WTC11 (cell line): Measurements from ENCODE around the gene NEIL3. TPM values are rescaled to one million over a fixed set of nuclear protein-coding genes. Genes with fewer than 3 reads are reported as not detected.

Source experiments
- ATAC-seq: fragments of 200-7000 bp; cut with Tn5 transposase; 2 replicates; pipeline ENCODE4 v1.10.0; 2021; ENCODE audit warnings: mild to moderate bottlenecking, moderate library complexity
- CTCF ChIA-PET: fragments of 300-600 bp; sonication (Branson Sonifier 250); formaldehyde crosslinking; loops from one replicate; lab custom pipeline; 2021; ENCODE audit warnings: antibody characterized with exemption; lab: Charles Lee
- POLR2A ChIA-PET: fragments of 350-600 bp; sonication (Branson Sonifier 250); formaldehyde crosslinking; loops from one replicate; lab custom pipeline; 2021; ENCODE audit warnings: antibody characterized with exemption; lab: Charles Lee
- DNase-seq: peaks from one replicate; pipeline ENCODE4 v3.0.0; 2021; ENCODE audit warnings: low spot score
- H3K27ac Mint-ChIP-seq: 2 replicates; pipeline ENCODE4 v1.8.0; 2021; ENCODE audit warnings: mixed read lengths
- H3K27me3 Mint-ChIP-seq: 2 replicates; pipeline ENCODE4 v1.8.0; 2021; ENCODE audit warnings: low read depth, mild to moderate bottlenecking, moderate library complexity, mixed read lengths
- H3K36me3 Mint-ChIP-seq: 2 replicates; pipeline ENCODE4 v1.8.0; 2021; ENCODE audit warnings: mixed read lengths
- H3K4me1 Mint-ChIP-seq: 2 replicates; pipeline ENCODE4 v1.8.0; 2022; ENCODE audit warnings: mixed read lengths
- H3K4me3 Mint-ChIP-seq: 2 replicates; pipeline ENCODE4 v1.8.0; 2021; ENCODE audit warnings: mild to moderate bottlenecking, moderate library complexity, mixed read lengths
- H3K9me3 Mint-ChIP-seq: 2 replicates; pipeline ENCODE4 v1.8.0; 2021; ENCODE audit warnings: mixed read lengths
- ETV6 ChIP-seq: sonication (generic); formaldehyde crosslinking; IDR thresholded peaks from 2 replicates; pipeline ENCODE4 v1.8.1; 2022; ENCODE audit warnings: mild to moderate bottlenecking, missing genetic modification reagents
- GABPB1 ChIP-seq: sonication (generic); formaldehyde crosslinking; IDR thresholded peaks from 2 replicates; pipeline ENCODE4 v1.8.1; 2023; ENCODE audit warnings: mild to moderate bottlenecking, missing genetic modification reagents
- GRHL2 ChIP-seq: fragments of 250-450 bp; sonication (Bioruptor Pico); IDR thresholded peaks from 2 replicates; pipeline ENCODE4 v1.8.0; 2022; ENCODE audit warnings: mild to moderate bottlenecking, moderate library complexity; ENCODE audit not compliant: insufficient replicate concordance, severe bottlenecking
- HMGA2 ChIP-seq: fragments of 250-450 bp; sonication (Bioruptor Pico); IDR thresholded peaks from 2 replicates; pipeline ENCODE4 v1.4.0; 2021; ENCODE audit warnings: mild to moderate bottlenecking, moderate library complexity
- IRF1 ChIP-seq: sonication (generic); formaldehyde crosslinking; IDR thresholded peaks from 2 replicates; pipeline ENCODE4 v1.8.0; 2023; ENCODE audit warnings: missing genetic modification reagents
- MXD4 ChIP-seq: fragments of 250-450 bp; sonication (Bioruptor Pico); IDR thresholded peaks from 2 replicates; pipeline ENCODE4 v1.8.0; 2021; ENCODE audit warnings: mild to moderate bottlenecking, moderate library complexity, borderline replicate concordance
- NFATC4 ChIP-seq: fragments of 250-450 bp; sonication (Bioruptor Pico); IDR thresholded peaks from 2 replicates; pipeline ENCODE4 v1.9.0; 2021; ENCODE audit warnings: mild to moderate bottlenecking
- NFYB ChIP-seq: sonication (generic); formaldehyde crosslinking; conservative IDR thresholded peaks from 2 replicates; pipeline ENCODE4 v1.8.0; 2022; ENCODE audit warnings: low read depth, missing genetic modification reagents
- PRDM15 ChIP-seq: sonication (generic); formaldehyde crosslinking; IDR thresholded peaks from 2 replicates; pipeline ENCODE4 v1.8.0; 2022; ENCODE audit warnings: missing genetic modification reagents
- RELA ChIP-seq: sonication (generic); formaldehyde crosslinking; IDR thresholded peaks from 2 replicates; pipeline ENCODE4 v1.8.1; 2022; ENCODE audit warnings: missing genetic modification reagents, mild to moderate bottlenecking, borderline replicate concordance
- SMAD4 ChIP-seq: sonication (generic); formaldehyde crosslinking; IDR thresholded peaks from 2 replicates; pipeline ENCODE4 v1.8.0; 2022; ENCODE audit warnings: mild to moderate bottlenecking, missing genetic modification reagents
- SP1 ChIP-seq: sonication (generic); formaldehyde crosslinking; conservative IDR thresholded peaks from 2 replicates; pipeline ENCODE4 v1.8.1; 2022; ENCODE audit warnings: missing genetic modification reagents
- TP53 ChIP-seq: sonication (generic); formaldehyde crosslinking; IDR thresholded peaks from 2 replicates; pipeline ENCODE4 v1.8.1; 2023; ENCODE audit warnings: mild to moderate bottlenecking, missing genetic modification reagents
- ZBTB43 ChIP-seq: sonication (generic); formaldehyde crosslinking; IDR thresholded peaks from 2 replicates; pipeline ENCODE4 v1.8.1; 2023; ENCODE audit warnings: mild to moderate bottlenecking, missing genetic modification reagents
- ZMAT4 ChIP-seq: fragments of 250-450 bp; sonication (Bioruptor Pico); IDR thresholded peaks from 2 replicates; pipeline ENCODE4 v1.9.0; 2021; ENCODE audit warnings: mild to moderate bottlenecking
- ZNF232 ChIP-seq: sonication (generic); formaldehyde crosslinking; IDR thresholded peaks from 2 replicates; pipeline ENCODE4 v1.8.0; 2022; ENCODE audit warnings: mild to moderate bottlenecking, missing genetic modification reagents
- total RNA-seq: library from RNA; stranded (reverse); gene quantifications from 3 replicates; pipeline ENCODE4 v1.2.3, GENCODE V29; 2021
- TF ChIP-seq, protein P1 (sequence below): sonication (generic); formaldehyde crosslinking; IDR thresholded peaks from 2 replicates; pipeline ENCODE4 v1.8.1; 2022; ENCODE audit warnings: mild to moderate bottlenecking, missing genetic modification reagents, moderate library complexity, borderline replicate concordance
- TF ChIP-seq, protein P2 (sequence below): sonication (generic); formaldehyde crosslinking; IDR thresholded peaks from 2 replicates; pipeline ENCODE4 v1.8.0; 2022; ENCODE audit warnings: mild to moderate bottlenecking, missing genetic modification reagents
- TF ChIP-seq, protein P3 (sequence below): sonication (generic); formaldehyde crosslinking; IDR thresholded peaks from 2 replicates; pipeline ENCODE4 v1.8.1; 2023; ENCODE audit warnings: mild to moderate bottlenecking, missing genetic modification reagents, moderate library complexity
- TF ChIP-seq, protein P4 (sequence below): sonication (generic); formaldehyde crosslinking; IDR thresholded peaks from 2 replicates; pipeline ENCODE4 v1.8.1; 2022; ENCODE audit warnings: mild to moderate bottlenecking, moderate library complexity, missing genetic modification reagents
- TF ChIP-seq, protein P5 (sequence below): fragments of 250-450 bp; sonication (Bioruptor Pico); IDR thresholded peaks from 2 replicates; pipeline ENCODE4 v1.9.0; 2021; ENCODE audit warnings: mild to moderate bottlenecking, borderline replicate concordance

The NEIL3 gene
- total RNA-seq, 1 experiment from 2014 or later, result 9.9 TPM

GRCh38 chr4:177356206-177356605, 46.5 kb downstream of the NEIL3 start:
- no peaks in the 10 kb centered on the region for H3K27me3 Mint-ChIP-seq
- no peak for ATAC-seq
- H3K36me3 Mint-ChIP-seq, result peaks cover 13% of the 10 kb centered on the region
- ChIA-PET POLR2A (no interaction called here), CTCF (no interaction called here)
- no peak for DNase-seq
- H3K4me3 Mint-ChIP-seq, result no peak overlapping the region
- no peak overlapping the region for H3K27ac Mint-ChIP-seq
- H3K4me1 Mint-ChIP-seq, result peaks cover 11% of the 10 kb centered on the region
- TF ChIP-seq, protein P1, sequence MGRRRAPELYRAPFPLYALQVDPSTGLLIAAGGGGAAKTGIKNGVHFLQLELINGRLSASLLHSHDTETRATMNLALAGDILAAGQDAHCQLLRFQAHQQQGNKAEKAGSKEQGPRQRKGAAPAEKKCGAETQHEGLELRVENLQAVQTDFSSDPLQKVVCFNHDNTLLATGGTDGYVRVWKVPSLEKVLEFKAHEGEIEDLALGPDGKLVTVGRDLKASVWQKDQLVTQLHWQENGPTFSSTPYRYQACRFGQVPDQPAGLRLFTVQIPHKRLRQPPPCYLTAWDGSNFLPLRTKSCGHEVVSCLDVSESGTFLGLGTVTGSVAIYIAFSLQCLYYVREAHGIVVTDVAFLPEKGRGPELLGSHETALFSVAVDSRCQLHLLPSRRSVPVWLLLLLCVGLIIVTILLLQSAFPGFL (CRISPR knock-in tag), result no peak
- TF ChIP-seq IRF1 (CRISPR knock-in tag) (no peak), ZBTB43 (CRISPR knock-in tag) (no peak), ZMAT4 (no peak), PRDM15 (CRISPR knock-in tag) (no peak), RELA (CRISPR knock-in tag) (no peak), SMAD4 (CRISPR knock-in tag) (no peak), NFATC4 (CRISPR knock-in tag) (no peak), TP53 (no peak), ETV6 (CRISPR knock-in tag) (no peak), SP1 (CRISPR knock-in tag) (no peak), GABPB1 (CRISPR knock-in tag) (no peak), GRHL2 (no peak)
- TF ChIP-seq, protein P2, sequence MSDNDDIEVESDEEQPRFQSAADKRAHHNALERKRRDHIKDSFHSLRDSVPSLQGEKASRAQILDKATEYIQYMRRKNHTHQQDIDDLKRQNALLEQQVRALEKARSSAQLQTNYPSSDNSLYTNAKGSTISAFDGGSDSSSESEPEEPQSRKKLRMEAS, result no peak
- no peaks in the 10 kb centered on the region for H3K9me3 Mint-ChIP-seq

DNA sequence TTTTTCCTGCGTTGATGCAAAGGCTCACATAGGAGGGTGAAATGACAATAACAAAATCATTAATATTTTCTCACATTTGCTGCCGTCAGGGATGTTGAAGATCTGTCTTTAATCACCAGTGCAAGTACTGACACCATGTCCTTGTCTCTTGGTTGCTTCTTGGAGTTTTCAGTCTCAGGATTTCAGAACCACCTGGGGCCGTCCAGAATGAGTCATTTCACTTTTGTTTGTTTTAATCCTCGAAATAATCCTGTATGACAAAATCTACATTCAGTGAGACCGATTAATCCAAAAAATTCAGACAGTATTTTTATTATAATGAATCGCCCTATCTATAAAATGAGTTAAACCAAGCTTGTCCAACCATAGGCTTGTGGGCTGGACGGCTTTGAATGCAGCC, 47.2 kb downstream of the NEIL3 start:
- Mint-ChIP-seq H3K4me1 (peaks cover 4% of the 10 kb centered on the region), H3K27ac (no peak overlapping the region), H3K36me3 (peaks cover 13% of the 10 kb centered on the region), H3K4me3 (no peak overlapping the region), H3K9me3 (no peaks in the 10 kb centered on the region), H3K27me3 (no peaks in the 10 kb centered on the region)
- no peak for ATAC-seq
- DNase-seq, result no peak
- ChIA-PET CTCF (no interaction called here), POLR2A (no interaction called here)
- TF ChIP-seq ZMAT4 (no peak), ZNF232 (CRISPR knock-in tag) (no peak), HMGA2 (CRISPR knock-in tag) (no peak), MXD4 (no peak), NFYB (no peak)
- TF ChIP-seq, protein P3, sequence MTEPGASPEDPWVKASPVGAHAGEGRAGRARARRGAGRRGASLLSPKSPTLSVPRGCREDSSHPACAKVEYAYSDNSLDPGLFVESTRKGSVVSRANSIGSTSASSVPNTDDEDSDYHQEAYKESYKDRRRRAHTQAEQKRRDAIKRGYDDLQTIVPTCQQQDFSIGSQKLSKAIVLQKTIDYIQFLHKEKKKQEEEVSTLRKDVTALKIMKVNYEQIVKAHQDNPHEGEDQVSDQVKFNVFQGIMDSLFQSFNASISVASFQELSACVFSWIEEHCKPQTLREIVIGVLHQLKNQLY (CRISPR knock-in tag), result no peak
- TF ChIP-seq, protein P4, sequence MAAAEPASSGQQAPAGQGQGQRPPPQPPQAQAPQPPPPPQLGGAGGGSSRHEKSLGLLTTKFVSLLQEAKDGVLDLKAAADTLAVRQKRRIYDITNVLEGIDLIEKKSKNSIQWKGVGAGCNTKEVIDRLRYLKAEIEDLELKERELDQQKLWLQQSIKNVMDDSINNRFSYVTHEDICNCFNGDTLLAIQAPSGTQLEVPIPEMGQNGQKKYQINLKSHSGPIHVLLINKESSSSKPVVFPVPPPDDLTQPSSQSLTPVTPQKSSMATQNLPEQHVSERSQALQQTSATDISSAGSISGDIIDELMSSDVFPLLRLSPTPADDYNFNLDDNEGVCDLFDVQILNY (CRISPR knock-in tag), result no peak
- TF ChIP-seq, protein P5, sequence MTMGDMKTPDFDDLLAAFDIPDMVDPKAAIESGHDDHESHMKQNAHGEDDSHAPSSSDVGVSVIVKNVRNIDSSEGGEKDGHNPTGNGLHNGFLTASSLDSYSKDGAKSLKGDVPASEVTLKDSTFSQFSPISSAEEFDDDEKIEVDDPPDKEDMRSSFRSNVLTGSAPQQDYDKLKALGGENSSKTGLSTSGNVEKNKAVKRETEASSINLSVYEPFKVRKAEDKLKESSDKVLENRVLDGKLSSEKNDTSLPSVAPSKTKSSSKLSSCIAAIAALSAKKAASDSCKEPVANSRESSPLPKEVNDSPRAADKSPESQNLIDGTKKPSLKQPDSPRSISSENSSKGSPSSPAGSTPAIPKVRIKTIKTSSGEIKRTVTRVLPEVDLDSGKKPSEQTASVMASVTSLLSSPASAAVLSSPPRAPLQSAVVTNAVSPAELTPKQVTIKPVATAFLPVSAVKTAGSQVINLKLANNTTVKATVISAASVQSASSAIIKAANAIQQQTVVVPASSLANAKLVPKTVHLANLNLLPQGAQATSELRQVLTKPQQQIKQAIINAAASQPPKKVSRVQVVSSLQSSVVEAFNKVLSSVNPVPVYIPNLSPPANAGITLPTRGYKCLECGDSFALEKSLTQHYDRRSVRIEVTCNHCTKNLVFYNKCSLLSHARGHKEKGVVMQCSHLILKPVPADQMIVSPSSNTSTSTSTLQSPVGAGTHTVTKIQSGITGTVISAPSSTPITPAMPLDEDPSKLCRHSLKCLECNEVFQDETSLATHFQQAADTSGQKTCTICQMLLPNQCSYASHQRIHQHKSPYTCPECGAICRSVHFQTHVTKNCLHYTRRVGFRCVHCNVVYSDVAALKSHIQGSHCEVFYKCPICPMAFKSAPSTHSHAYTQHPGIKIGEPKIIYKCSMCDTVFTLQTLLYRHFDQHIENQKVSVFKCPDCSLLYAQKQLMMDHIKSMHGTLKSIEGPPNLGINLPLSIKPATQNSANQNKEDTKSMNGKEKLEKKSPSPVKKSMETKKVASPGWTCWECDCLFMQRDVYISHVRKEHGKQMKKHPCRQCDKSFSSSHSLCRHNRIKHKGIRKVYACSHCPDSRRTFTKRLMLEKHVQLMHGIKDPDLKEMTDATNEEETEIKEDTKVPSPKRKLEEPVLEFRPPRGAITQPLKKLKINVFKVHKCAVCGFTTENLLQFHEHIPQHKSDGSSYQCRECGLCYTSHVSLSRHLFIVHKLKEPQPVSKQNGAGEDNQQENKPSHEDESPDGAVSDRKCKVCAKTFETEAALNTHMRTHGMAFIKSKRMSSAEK (CRISPR knock-in tag), result no peak
